Measurements from ENCODE around the gene HSD17B13. TPM values are rescaled to one million over a fixed set of nuclear protein-coding genes. Genes with fewer than 3 reads are reported as not detected.

Gene HSD17B13
- total and polyA plus RNA-seq, 4 donors = 0.15 to 3.1 (median 0.68) TPM

GRCh38 chr4:87278335-87278794, 44.3 kb downstream of the HSD17B13 start:
- no peaks in the 10 kb centered on the region for H3K27me3 ChIP-seq (ENCODE audit: control insufficient read depth in 3 of 3, insufficient read depth in 3 of 3, low read length in 2 of 3)
- H3K9me3 ChIP-seq (ENCODE audit: control insufficient read depth in 4 of 4, insufficient read depth in 3 of 4, low read length in 3 of 4) = peaks cover 0 to 1% (median 0%) of the 10 kb centered on the region in 4 donors
- no peak for DNase-seq
- H3K36me3 ChIP-seq (ENCODE audit: control insufficient read depth in 4 of 4, insufficient read depth in 4 of 4, low read length in 4 of 4) = no peaks in the 10 kb centered on the region
- no peak for TF ChIP-seq CTCF (IDR thresholded peaks at IDR 0.05; ENCODE audit: control extremely low read depth, extremely low read depth)
- H3K9ac ChIP-seq (ENCODE audit: insufficient read depth in 1 of 2, low read length in 2 of 2) = no peak overlapping the region
- ATAC-seq (ENCODE audit: insufficient read depth, low FRiP score) = no peak
- no peaks in the 10 kb centered on the region for H3K4me1 ChIP-seq (ENCODE audit: control insufficient read depth in 5 of 5, insufficient read depth in 5 of 5, low read length in 5 of 5)
- WGBS, 2 donors = 65 to 79% methylated on average over 3 of the region's 3 CpGs
- H3K27ac ChIP-seq (ENCODE audit: low read depth in 1 of 2, low read length in 1 of 2) = no peak overlapping the region
- no peak overlapping the region for H3K4me3 ChIP-seq

GRCh38 chr4:87275311-87275710, 47.4 kb downstream of the HSD17B13 start:
- no peak overlapping the region for H3K4me3 ChIP-seq
- no peak overlapping the region for H3K27ac ChIP-seq (ENCODE audit: low read depth in 1 of 2, low read length in 1 of 2)
- 69 to 85% methylated on average over 2 of the region's 2 CpGs for WGBS, 2 donors
- ATAC-seq (ENCODE audit: insufficient read depth, low FRiP score) (no peak), DNase-seq (no peak)
- H3K4me1 ChIP-seq (ENCODE audit: control insufficient read depth in 5 of 5, insufficient read depth in 5 of 5, low read length in 5 of 5) = no peaks in the 10 kb centered on the region
- H3K9ac ChIP-seq (ENCODE audit: insufficient read depth in 1 of 2, low read length in 2 of 2) = no peak overlapping the region
- TF ChIP-seq CTCF (IDR thresholded peaks at IDR 0.05; ENCODE audit: control extremely low read depth, extremely low read depth) = no peak
- no peaks in the 10 kb centered on the region for H3K27me3 ChIP-seq (ENCODE audit: control insufficient read depth in 3 of 3, insufficient read depth in 3 of 3, low read length in 2 of 3)
- peaks cover 0 to 1% (median 0%) of the 10 kb centered on the region in 4 donors for H3K9me3 ChIP-seq (ENCODE audit: control insufficient read depth in 4 of 4, insufficient read depth in 3 of 4, low read length in 3 of 4)
- H3K36me3 ChIP-seq (ENCODE audit: control insufficient read depth in 4 of 4, insufficient read depth in 4 of 4, low read length in 4 of 4) = no peaks in the 10 kb centered on the region

- TF ChIP-seq CTCF (IDR thresholded peaks at IDR 0.05; ENCODE audit: control extremely low read depth, extremely low read depth) = no peak
- Histone ChIP-seq H3K9ac (ENCODE audit: insufficient read depth in 1 of 2, low read length in 2 of 2) (no peak overlapping the region), H3K27me3 (ENCODE audit: control insufficient read depth in 3 of 3, insufficient read depth in 3 of 3, low read length in 2 of 3) (no peaks in the 10 kb centered on the region), H3K9me3 (ENCODE audit: control insufficient read depth in 4 of 4, insufficient read depth in 3 of 4, low read length in 3 of 4) (peaks cover 0 to 1% (median 0%) of the 10 kb centered on the region in 4 donors), H3K4me3 (no peak overlapping the region), H3K36me3 (ENCODE audit: control insufficient read depth in 4 of 4, insufficient read depth in 4 of 4, low read length in 4 of 4) (no peaks in the 10 kb centered on the region), H3K27ac (ENCODE audit: low read depth in 1 of 2, low read length in 1 of 2) (no peak overlapping the region), H3K4me1 (ENCODE audit: control insufficient read depth in 5 of 5, insufficient read depth in 5 of 5, low read length in 5 of 5) (no peaks in the 10 kb centered on the region)
- ATAC-seq (ENCODE audit: insufficient read depth, low FRiP score) (no peak), DNase-seq (no peak)
Observed at GRCh38 chr4:87274803-87275202, 47.9 kb downstream of the HSD17B13 start.

GRCh38 chr4:87274327-87274726, 48.4 kb downstream of the HSD17B13 start:
- Histone ChIP-seq H3K27me3 (ENCODE audit: control insufficient read depth in 3 of 3, insufficient read depth in 3 of 3, low read length in 2 of 3) (no peaks in the 10 kb centered on the region), H3K4me3 (no peak overlapping the region), H3K36me3 (ENCODE audit: control insufficient read depth in 4 of 4, insufficient read depth in 4 of 4, low read length in 4 of 4) (no peaks in the 10 kb centered on the region), H3K9ac (ENCODE audit: insufficient read depth in 1 of 2, low read length in 2 of 2) (no peak overlapping the region), H3K9me3 (ENCODE audit: control insufficient read depth in 4 of 4, insufficient read depth in 3 of 4, low read length in 3 of 4) (peaks cover 0 to 1% (median 0%) of the 10 kb centered on the region in 4 donors), H3K27ac (ENCODE audit: low read depth in 1 of 2, low read length in 1 of 2) (no peak overlapping the region), H3K4me1 (ENCODE audit: control insufficient read depth in 5 of 5, insufficient read depth in 5 of 5, low read length in 5 of 5) (no peaks in the 10 kb centered on the region)
- no peak for TF ChIP-seq CTCF (IDR thresholded peaks at IDR 0.05; ENCODE audit: control extremely low read depth, extremely low read depth)
- DNase-seq (no peak), ATAC-seq (ENCODE audit: insufficient read depth, low FRiP score) (no peak)
